Mesendoderm (in vitro differentiated cells): ENCODE data around the gene MAZ.
"Not testable (repeated sequence)": the region's sequence is repeated elsewhere in the genome, so short reads cannot be mapped to it uniquely, and the experiment has no call there.

Source experiments
- DNase-seq: peaks from one replicate; pipeline ENCODE4 v3.0.0; 2013
- H2AK5ac ChIP-seq: 2 replicates; pipeline ENCODE4 v1.6.1; 2013; ENCODE audit warnings: low read length, inconsistent platforms
- H2BK120ac ChIP-seq: 2 replicates; pipeline ENCODE4 v1.6.1; 2013; ENCODE audit warnings: low read depth, mild to moderate bottlenecking, low read length, moderate library complexity, mixed read lengths
- H2BK15ac ChIP-seq: replicated peaks from 2 replicates; pipeline ENCODE4 v1.6.1; 2013; ENCODE audit warnings: low read depth, mild to moderate bottlenecking, moderate library complexity
- H2BK5ac ChIP-seq: 2 replicates; pipeline ENCODE4 v1.6.1; 2013; ENCODE audit warnings: low read length, inconsistent platforms
- H3K18ac ChIP-seq: 2 replicates; pipeline ENCODE4 v1.6.1; 2013; ENCODE audit warnings: mild to moderate bottlenecking, low read length, mixed read lengths
- H3K23ac ChIP-seq: one replicate; pipeline ENCODE4 v1.6.1; 2013; ENCODE audit warnings: low read length
- H3K27ac ChIP-seq: 2 replicates; pipeline ENCODE4 v1.5.1; 2013; ENCODE audit warnings: low read depth, mild to moderate bottlenecking, inconsistent platforms, low read length, moderate library complexity
- H3K27me3 ChIP-seq: 2 replicates; pipeline ENCODE4 v1.6.1; 2013; ENCODE audit warnings: low read length, control low read depth, mild to moderate bottlenecking, inconsistent platforms; ENCODE audit not compliant: insufficient read depth, poor library complexity
- H3K36me3 ChIP-seq: 2 replicates; pipeline ENCODE4 v1.6.1; 2013; ENCODE audit warnings: low read length, inconsistent platforms; ENCODE audit not compliant: control insufficient read depth, insufficient read depth
- H3K4ac ChIP-seq: one replicate; pipeline ENCODE4 v1.6.1; 2013; ENCODE audit warnings: low read depth, mild to moderate bottlenecking, low read length, moderate library complexity
- H3K4me1 ChIP-seq: 2 replicates; pipeline ENCODE4 v1.6.1; 2013; ENCODE audit warnings: low read depth, low read length, inconsistent platforms; ENCODE audit not compliant: control insufficient read depth
- H3K4me2 ChIP-seq: 2 replicates; pipeline ENCODE4 v1.6.1; 2013; ENCODE audit warnings: low read length
- H3K4me3 ChIP-seq: 2 replicates; pipeline ENCODE4 v1.5.1; 2013; ENCODE audit warnings: mild to moderate bottlenecking, low read length
- H3K56ac ChIP-seq: one replicate; pipeline ENCODE4 v1.6.1; 2013; ENCODE audit warnings: low read length
- H3K79me1 ChIP-seq: 2 replicates; pipeline ENCODE4 v1.6.1; 2013; ENCODE audit warnings: low read length, inconsistent platforms
- H3K79me2 ChIP-seq: 2 replicates; pipeline ENCODE4 v1.6.1; 2013; ENCODE audit warnings: mild to moderate bottlenecking, low read length; ENCODE audit not compliant: control insufficient read depth, insufficient read depth
- H3K9ac ChIP-seq: 2 replicates; pipeline ENCODE4 v1.6.1; 2013; ENCODE audit warnings: low read length, inconsistent platforms
- H4K5ac ChIP-seq: one replicate; pipeline ENCODE4 v1.6.1; 2013; ENCODE audit warnings: low read length
- H4K8ac ChIP-seq: one replicate; pipeline ENCODE4 v1.6.1; 2013; ENCODE audit warnings: low read depth, mild to moderate bottlenecking, control low read depth, low read length, moderate library complexity
- WGBS: extraction: QIAGEN DNeasy Blood & Tissue Kit; methylation state at CpG from one replicate; pipeline ENCODE4 v1.1.7; 2013; ENCODE audit warnings: low lambda C conversion rate, missing lambda C conversion rate; ENCODE audit not compliant: insufficient coverage; ENCODE audit errors: extremely low coverage; 5-methylcytosine and 5-hydroxymethylcytosine counted together

The MAZ gene

DNA sequence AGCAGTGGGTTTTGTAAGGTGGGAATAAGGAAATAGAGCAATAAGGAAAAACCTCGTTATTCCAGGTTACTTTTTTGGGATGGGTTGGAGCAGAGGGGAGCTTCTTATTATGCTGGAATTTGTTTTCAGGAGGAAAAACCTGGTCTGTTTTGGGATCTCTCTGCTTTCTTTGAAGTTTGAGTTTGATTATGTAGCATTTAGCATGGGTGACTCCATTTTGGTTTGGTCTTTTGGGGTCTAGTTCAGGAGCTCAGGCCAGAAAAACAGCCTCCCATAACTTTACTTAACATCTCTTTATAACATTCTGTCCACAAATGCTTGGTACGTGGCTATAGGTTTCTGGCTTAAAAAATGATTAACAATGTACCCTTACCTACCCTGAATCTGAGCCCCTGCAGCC lies 36.8 kb upstream of the MAZ start:
- Histone ChIP-seq H3K27me3 (no peaks in the 10 kb centered on the region), H2BK120ac (no peak overlapping the region), H3K36me3 (no peaks in the 10 kb centered on the region), H4K8ac (no peak overlapping the region), H3K9ac (no peak overlapping the region), H3K4me2 (no peak overlapping the region), H4K5ac (no peak overlapping the region), H3K4ac (no peak overlapping the region), H2AK5ac (no peak overlapping the region), H3K27ac (no peak overlapping the region), H3K4me1 (no peaks in the 10 kb centered on the region), H3K23ac (no peak overlapping the region), H3K79me2 (no peaks in the 10 kb centered on the region), H3K56ac (no peak overlapping the region), H3K18ac (no peak overlapping the region), H3K4me3 (no peak overlapping the region), H2BK15ac (no peak overlapping the region), H3K79me1 (no peaks in the 10 kb centered on the region), H2BK5ac (no peak overlapping the region)
- no CpG with 5 or more reads among the region's 2 CpGs for WGBS
- DNase-seq = no peak

DNA sequence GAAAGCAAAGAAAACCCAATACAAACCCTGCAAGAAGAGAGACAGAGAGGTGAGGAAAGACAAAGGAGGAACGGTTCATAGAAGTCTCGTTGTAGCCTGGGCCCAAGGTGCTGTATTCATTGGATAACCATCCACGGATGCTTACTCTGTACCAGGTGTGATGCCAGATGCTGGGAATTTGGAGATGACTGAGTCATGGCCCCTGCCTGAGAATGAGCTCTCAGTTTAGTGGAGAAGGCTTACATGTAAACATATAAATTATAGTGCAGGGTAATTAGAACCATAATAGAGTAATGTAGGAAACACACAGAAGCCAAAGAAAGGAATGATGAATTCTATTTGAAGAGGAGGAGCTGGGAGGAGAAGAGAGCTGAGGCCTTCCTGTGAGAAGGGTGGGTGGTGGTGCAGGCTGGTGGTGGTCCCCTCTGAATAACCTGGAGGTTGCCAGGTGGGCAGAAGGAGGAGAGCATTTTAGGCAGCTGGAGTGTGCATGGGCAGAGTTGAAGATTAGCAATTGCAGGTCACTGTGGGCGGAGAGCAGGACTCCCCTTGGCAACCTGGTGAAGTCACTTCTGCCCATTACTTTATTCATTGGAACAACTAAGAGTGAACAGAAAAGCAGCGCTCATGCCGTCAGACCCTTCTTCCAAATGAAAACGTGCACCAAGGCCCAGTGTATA lies 35.9 kb upstream of the MAZ start:
- H2BK15ac ChIP-seq = no peak overlapping the region
- no peak overlapping the region for H3K23ac ChIP-seq
- no CpG with 5 or more reads among the region's 7 CpGs for WGBS
- no peaks in the 10 kb centered on the region for H3K79me1 ChIP-seq
- no peaks in the 10 kb centered on the region for H3K4me1 ChIP-seq
- no peak overlapping the region for H2BK120ac ChIP-seq
- no peaks in the 10 kb centered on the region for H3K27me3 ChIP-seq
- no peak overlapping the region for H3K9ac ChIP-seq
- no peak overlapping the region for H3K18ac ChIP-seq
- no peak overlapping the region for H4K5ac ChIP-seq
- DNase-seq = no peak
- no peak overlapping the region for H3K4me2 ChIP-seq
- H3K79me2 ChIP-seq = no peaks in the 10 kb centered on the region
- H2BK5ac ChIP-seq = no peak overlapping the region
- no peak overlapping the region for H2AK5ac ChIP-seq
- H3K4me3 ChIP-seq = no peak overlapping the region
- no peak overlapping the region for H3K56ac ChIP-seq
- H3K36me3 ChIP-seq = no peaks in the 10 kb centered on the region
- H3K4ac ChIP-seq = no peak overlapping the region
- no peak overlapping the region for H3K27ac ChIP-seq
- H4K8ac ChIP-seq = no peak overlapping the region

DNA sequence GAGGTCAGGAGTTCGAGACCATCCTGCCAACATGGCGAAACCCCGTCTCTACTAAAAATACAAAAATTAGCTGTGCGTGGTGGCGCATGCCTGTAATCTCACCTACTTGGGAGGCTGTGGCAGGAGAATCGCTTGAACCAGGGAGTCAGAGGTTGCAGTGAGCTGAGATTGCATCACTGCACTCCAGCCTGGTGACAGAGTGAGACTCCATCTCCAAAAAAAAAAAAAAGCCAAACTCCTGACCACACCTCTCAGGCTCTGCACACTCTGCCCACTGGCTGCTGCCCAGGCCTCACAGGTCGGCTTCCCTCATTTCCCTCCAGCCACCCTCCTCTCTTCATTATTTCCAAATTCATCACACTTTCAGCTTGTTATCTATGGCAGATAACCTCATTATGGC lies 34.0 kb upstream of the MAZ start:
- not testable (repeated sequence) for H3K23ac ChIP-seq, H3K36me3 ChIP-seq, H2BK15ac ChIP-seq, H2BK120ac ChIP-seq, H3K9ac ChIP-seq, H3K79me2 ChIP-seq, H3K27ac ChIP-seq, H3K18ac ChIP-seq, H4K8ac ChIP-seq, H2BK5ac ChIP-seq, H4K5ac ChIP-seq, H3K27me3 ChIP-seq, H3K4me3 ChIP-seq, H3K4me2 ChIP-seq, H2AK5ac ChIP-seq, H3K79me1 ChIP-seq, DNase-seq, H3K4me1 ChIP-seq, H3K4ac ChIP-seq, H3K56ac ChIP-seq
- WGBS = no CpG with 5 or more reads among the region's 7 CpGs

DNA sequence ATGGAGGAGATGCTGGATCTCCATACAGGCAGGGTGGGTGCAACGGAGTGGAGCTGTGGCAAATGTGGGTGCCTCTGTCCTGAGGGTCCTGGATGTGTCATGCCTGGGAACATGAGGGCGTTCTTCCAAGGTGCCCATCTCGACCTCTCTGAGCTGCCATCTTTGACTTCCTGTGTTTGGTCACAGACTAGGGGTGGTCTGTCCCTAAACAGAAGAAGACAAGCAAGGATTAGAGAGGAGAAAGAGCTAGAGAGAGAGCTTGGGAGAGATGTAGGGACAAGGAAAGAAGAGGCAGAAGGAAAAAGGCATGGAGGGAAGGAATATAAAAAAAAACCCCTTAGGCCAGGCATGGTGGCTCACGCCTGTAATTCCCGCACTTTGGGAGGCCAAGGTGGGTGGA lies 31.6 kb upstream of the MAZ start:
- no peak overlapping the region for H3K56ac ChIP-seq
- H3K9ac ChIP-seq = no peak overlapping the region
- H3K4me2 ChIP-seq = no peak overlapping the region
- no peaks in the 10 kb centered on the region for H3K36me3 ChIP-seq
- no peak overlapping the region for H4K8ac ChIP-seq
- no peaks in the 10 kb centered on the region for H3K79me1 ChIP-seq
- no peak overlapping the region for H2BK120ac ChIP-seq
- no peak overlapping the region for H3K27ac ChIP-seq
- WGBS = no CpG with 5 or more reads among the region's 5 CpGs
- H3K4me1 ChIP-seq = no peaks in the 10 kb centered on the region
- no peak for DNase-seq
- H3K4me3 ChIP-seq = no peak overlapping the region
- no peak overlapping the region for H2BK15ac ChIP-seq
- no peaks in the 10 kb centered on the region for H3K27me3 ChIP-seq
- no peak overlapping the region for H4K5ac ChIP-seq
- H3K18ac ChIP-seq = no peak overlapping the region
- H3K23ac ChIP-seq = no peak overlapping the region
- H2BK5ac ChIP-seq = no peak overlapping the region
- no peak overlapping the region for H3K4ac ChIP-seq
- H2AK5ac ChIP-seq = no peak overlapping the region
- no peaks in the 10 kb centered on the region for H3K79me2 ChIP-seq

DNA sequence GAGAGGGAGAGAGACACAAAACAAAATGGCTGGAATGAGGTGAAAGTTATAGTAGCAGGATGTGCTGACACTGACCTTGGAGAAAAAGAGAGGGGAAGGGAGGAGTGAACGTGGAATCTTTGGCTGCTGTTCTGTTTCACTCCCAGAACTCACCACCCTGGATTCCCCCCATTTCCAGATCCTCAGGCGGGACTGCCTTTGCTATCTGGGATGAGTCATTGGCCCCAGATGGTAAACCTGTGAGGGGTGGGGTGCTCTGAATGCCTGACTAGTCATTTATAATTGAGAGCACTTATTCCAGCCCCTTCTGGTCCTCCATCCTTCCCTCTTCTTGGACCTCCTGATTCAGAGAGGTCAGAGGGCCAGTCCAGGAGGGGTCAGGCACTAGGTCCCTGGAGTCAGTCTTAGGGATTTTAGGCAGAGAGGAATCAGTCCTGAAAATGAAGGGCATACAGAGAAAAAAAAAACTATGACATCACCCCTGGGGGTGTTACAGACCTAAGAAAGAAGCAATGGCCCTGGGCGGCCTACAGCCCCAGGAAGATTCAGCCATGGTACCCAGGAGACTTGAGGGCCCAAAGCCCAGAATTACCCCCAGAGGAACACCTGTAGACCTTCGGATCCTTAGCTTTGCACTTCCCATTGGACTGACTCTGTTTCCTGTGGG lies 30.5 kb upstream of the MAZ start:
- Histone ChIP-seq H3K23ac (no peak overlapping the region), H2BK5ac (no peak overlapping the region), H2BK15ac (no peak overlapping the region), H2BK120ac (no peak overlapping the region), H3K9ac (no peak overlapping the region), H4K5ac (no peak overlapping the region), H3K4ac (no peak overlapping the region), H3K4me2 (no peak overlapping the region), H3K79me2 (no peaks in the 10 kb centered on the region), H3K79me1 (no peaks in the 10 kb centered on the region), H4K8ac (no peak overlapping the region), H3K36me3 (no peaks in the 10 kb centered on the region), H3K4me3 (no peak overlapping the region), H3K4me1 (no peaks in the 10 kb centered on the region), H3K56ac (no peak overlapping the region), H2AK5ac (no peak overlapping the region), H3K18ac (no peak overlapping the region), H3K27me3 (no peaks in the 10 kb centered on the region), H3K27ac (no peak overlapping the region)
- DNase-seq = peak; percentile 35
- no CpG with 5 or more reads among the region's 4 CpGs for WGBS
